K562 (cell line): Measurements from ENCODE around the gene CNNM4. TPM values are rescaled to one million over a fixed set of nuclear protein-coding genes. Genes with fewer than 3 reads are reported as not detected.

ENCODE experiments used
- CBX8 ChIP-seq: fragments of 200-600 bp; sonication (generic); IDR thresholded peaks from 2 replicates; pipeline ENCODE4 v1.6.1; 2012; ENCODE audit warnings: borderline replicate concordance, mixed run types, low read depth, mild to moderate bottlenecking, moderate library complexity, mixed read lengths, low read length, control low read depth, inconsistent platforms; ENCODE audit not compliant: poor library complexity, severe bottlenecking; ENCODE audit errors: extremely low read depth
- CHD2 ChIP-seq: IDR thresholded peaks from 2 replicates; pipeline ENCODE4 v1.6.1; 2011; ENCODE audit warnings: low read depth, low read length
- CREM ChIP-seq: IDR thresholded peaks from 2 replicates; pipeline ENCODE4 v1.6.1; 2014; ENCODE audit warnings: antibody characterized with exemption, low read depth
- EGR1 ChIP-seq: fragments of 450-650 bp; conservative IDR thresholded peaks from 2 replicates; pipeline ENCODE4 v1.6.1; 2017; ENCODE audit warnings: mild to moderate bottlenecking
- GABPB1 ChIP-seq: sonication (generic); formaldehyde crosslinking; IDR thresholded peaks from 2 replicates; pipeline ENCODE4 v1.8.0; 2022; ENCODE audit warnings: mild to moderate bottlenecking, missing genetic modification reagents
- JUND ChIP-seq, 2 experiments: IDR thresholded peaks; 2 replicates in 1 of 2; 3 replicates in 1 of 2; pipeline ENCODE4 v1.6.1; 2011; ENCODE audit warnings: borderline replicate concordance in 2 of 2, low read depth in 2 of 2, low read length in 2 of 2, improper control_type of control experiment in 1 of 2, missing biosample characterization in 1 of 2, missing genetic modification characterization in 1 of 2, missing genetic modification reagents in 1 of 2
- KDM5B ChIP-seq: fragments of 200-600 bp; sonication (generic); IDR thresholded peaks from 2 replicates; pipeline ENCODE4 v1.6.1; 2012; ENCODE audit warnings: low read depth, mild to moderate bottlenecking, moderate library complexity, low read length, control low read depth, inconsistent platforms; ENCODE audit not compliant: insufficient replicate concordance
- L3MBTL2 ChIP-seq: fragments of 450-650 bp; IDR thresholded peaks from 2 replicates; pipeline ENCODE4 v1.6.1; 2016; ENCODE audit warnings: mild to moderate bottlenecking, moderate library complexity
- NEUROD1 ChIP-seq: fragments of 150-350 bp; IDR thresholded peaks from 2 replicates; pipeline ENCODE4 v1.6.1; 2014; ENCODE audit warnings: borderline replicate concordance, low read length, low read depth; ENCODE audit not compliant: partially characterized antibody
- PML ChIP-seq: IDR thresholded peaks from 2 replicates; pipeline ENCODE4 v1.6.1; 2012; ENCODE audit warnings: low read length, inconsistent platforms
- POLR2A ChIP-seq: fragments of 450-650 bp; conservative IDR thresholded peaks from 2 replicates; pipeline ENCODE4 v1.6.1; 2016
- POLR2G ChIP-seq: fragments of 200-400 bp; formaldehyde crosslinking; IDR thresholded peaks from 2 replicates; pipeline ENCODE4 v1.6.1; 2017; ENCODE audit warnings: low read depth, mild to moderate bottlenecking, antibody characterized with exemption, low read length, moderate library complexity
- RFX1 ChIP-seq: fragments of 450-650 bp; IDR thresholded peaks from 2 replicates; pipeline ENCODE4 v1.6.1; 2016; ENCODE audit warnings: mild to moderate bottlenecking, moderate library complexity
- SIN3A ChIP-seq, 2 experiments: fragments of 150-350 bp in 1 of 2; IDR thresholded peaks; 2 replicates each; pipeline ENCODE4 v1.6.1; 2011 to 2016; ENCODE audit warnings: borderline replicate concordance in 2 of 2, low read depth in 2 of 2, low read length in 2 of 2, mild to moderate bottlenecking in 2 of 2, moderate library complexity in 2 of 2; ENCODE audit not compliant: control insufficient read depth in 1 of 2
- SP1 ChIP-seq: sonication (generic); formaldehyde crosslinking; IDR thresholded peaks from 2 replicates; pipeline ENCODE4 v1.8.1; 2022; ENCODE audit warnings: mild to moderate bottlenecking, missing genetic modification reagents
- USF1 ChIP-seq: sonication (generic); formaldehyde crosslinking; IDR thresholded peaks from 2 replicates; pipeline ENCODE4 v1.9.0; 2022; ENCODE audit warnings: mild to moderate bottlenecking, missing genetic modification reagents
- ZNF175 ChIP-seq: fragments of 200-800 bp; sonication (Bioruptor generic); IDR thresholded peaks from 2 replicates; pipeline ENCODE4 v1.6.1; 2016; ENCODE audit warnings: low read depth, mild to moderate bottlenecking, missing genetic modification characterization, missing compliant biosample characterization
- ZNF609 ChIP-seq: sonication (generic); formaldehyde crosslinking; IDR thresholded peaks from 2 replicates; pipeline ENCODE4 v1.8.1; 2023; ENCODE audit warnings: missing genetic modification reagents, mild to moderate bottlenecking, borderline replicate concordance
- ZNF717 ChIP-seq: fragments of 250-450 bp; sonication (Bioruptor Pico); IDR thresholded peaks from 2 replicates; pipeline ENCODE4 v1.5.0; 2021
- ZNF75A ChIP-seq: fragments of 450-650 bp; formaldehyde crosslinking; IDR thresholded peaks from 2 replicates; pipeline ENCODE4 v1.4.0; 2020; ENCODE audit warnings: mild to moderate bottlenecking
- ZSCAN32 ChIP-seq: fragments of 450-650 bp; formaldehyde crosslinking; IDR thresholded peaks from 2 replicates; pipeline ENCODE4 v1.4.0; 2020; ENCODE audit warnings: mild to moderate bottlenecking, moderate library complexity
- polyA plus RNA-seq, 8 experiments: library from polyadenylated mRNA; depleted of rRNA in 4 of 8; stranded (reverse) in 5 of 8; unstranded in 3 of 8; fragments of >200 nt; fragmentation: Nextera tagmentation in 2 of 8; fragmentation: Illumina TruSeq in 1 of 8; extraction: Ambion mirVana in 2 of 8; extraction: Trizol in 1 of 8; gene quantifications; 2 replicates each; pipeline versions ENCODE4 v1.2.1 to v1.2.3, GENCODE V29; 2011 to 2014; ENCODE audit warnings: inconsistent platforms in 1 of 8, missing spikeins in 1 of 8
- total RNA-seq, 7 experiments: library from RNA; depleted of rRNA in 6 of 7; stranded (reverse); fragments of >200 nt in 6 of 7; fragmentation: Illumina TruSeq in 2 of 7; extraction: Trizol in 2 of 7; gene quantifications; 2 replicates each; pipeline versions ENCODE4 v1.2.1 to v1.2.3, GENCODE V29; 2011 to 2021; ENCODE audit warnings: low replicate concordance in 1 of 7

The CNNM4 gene
- total and polyA plus RNA-seq, 9 of the 15 experiments (the other 6 are each of a cell fraction or from before 2014, with no cell fraction given) = 0.96 to 6.3 (median 2.8) TPM

GRCh38 chr2:96760036-96760985 is at the start of gene CNNM4 (continued):
- TF ChIP-seq KDM5B (peak; percentile 49), ZNF609 (0 out of 2 replicates have a peak, but pooled peaks have one; percentile 4), PML (no peak), POLR2G (peak; percentile 82), ZNF717 (CRISPR knock-in tag) (no peak), POLR2A (no peak), NEUROD1 (peak; percentile 41), ZNF175 (CRISPR knock-in tag) (no peak), CHD2 (peak; percentile 78), L3MBTL2 (peak; percentile 97), GABPB1 (CRISPR knock-in tag) (peak; percentile 28; the same call in 1 of the 2 replicates), EGR1 (peak; percentile 68), CBX8 (no peak), RFX1 (peak; percentile 78), SP1 (CRISPR knock-in tag) (peak; percentile 60), ZNF75A (CRISPR knock-in tag) (no peak), JUND (IDR thresholded peaks at IDR 0.05; ENCODE audit: borderline replicate concordance, low read depth, low read length) (peak; percentile 32; the same call in 1 of the 2 replicates), JUND (tag; IDR thresholded peaks at IDR 0.05; ENCODE audit: borderline replicate concordance, low read depth, low read length) (no peak), CREM (peak; percentile 43; the same call in 1 of the 2 replicates), SIN3A (IDR thresholded peaks at IDR 0.05; ENCODE audit: borderline replicate concordance in 2 of 2, control insufficient read depth in 1 of 2, low read depth in 2 of 2, low read length in 2 of 2) (peak in 1 of 2 experiments; percentile 46; a peak in 1 of 4 replicates), ZSCAN32 (CRISPR knock-in tag) (no peak), USF1 (CRISPR knock-in tag) (peak; percentile 34; the same call in 1 of the 2 replicates)
